HG03159 (cell line): ENCODE measurements around the gene CCR5AS.
"Not testable (repeated sequence)": the region's sequence is repeated elsewhere in the genome, so short reads cannot be mapped to it uniquely, and the experiment has no call there.

Experiments used
- ATAC-seq: cut with Tn5 transposase; IDR thresholded peaks from one replicate; pipeline ENCODE4 v1.9.1; 2021; ENCODE audit warnings: mild to moderate bottlenecking, moderate library complexity; ENCODE audit not compliant: unreplicated experiment

Gene CCR5AS

GRCh38 chr3:46429671-46430070 is 22.8 kb upstream of the CCR5AS start:
- ATAC-seq = no peak

GRCh38 chr3:46429250-46429649 is 22.4 kb upstream of the CCR5AS start:
- ATAC-seq = no peak

GRCh38 chr3:46427916-46428833 is 21.3 kb upstream of the CCR5AS start:
- ATAC-seq = no peak

- ATAC-seq = not testable (repeated sequence)
These were observed 20.5 kb upstream of the CCR5AS start for GRCh38 chr3:46427404-46427803.

GRCh38 chr3:46426476-46426875 is 19.6 kb upstream of the CCR5AS start:
- ATAC-seq = not testable (repeated sequence)

- no peak for ATAC-seq
These were observed 16.7 kb upstream of the CCR5AS start for GRCh38 chr3:46423588-46423987.

- ATAC-seq = no peak
These were observed 15.8 kb upstream of the CCR5AS start for GRCh38 chr3:46422617-46423016.

- no peak for ATAC-seq
These were observed 14.1 kb upstream of the CCR5AS start for GRCh38 chr3:46420931-46421330.

- no peak for ATAC-seq
These were observed 12.9 kb upstream of the CCR5AS start for GRCh38 chr3:46419816-46420215.

- no peak for ATAC-seq
These were observed 11.2 kb upstream of the CCR5AS start for GRCh38 chr3:46417841-46418611.

GRCh38 chr3:46416811-46417510 is 10.1 kb upstream of the CCR5AS start:
- ATAC-seq = no peak

GRCh38 chr3:46416125-46416810 is 9.4 kb upstream of the CCR5AS start:
- no peak for ATAC-seq

- no peak for ATAC-seq
These were observed 7.9 kb upstream of the CCR5AS start for GRCh38 chr3:46414739-46415138.

GRCh38 chr3:46413951-46414350 is 7.1 kb upstream of the CCR5AS start:
- ATAC-seq = no peak

- no peak for ATAC-seq
These were observed 6.0 kb upstream of the CCR5AS start for GRCh38 chr3:46412786-46413298.

- no peak for ATAC-seq
These were observed 4.4 kb upstream of the CCR5AS start for GRCh38 chr3:46411271-46411670.

- ATAC-seq = no peak
These were observed 3.8 kb upstream of the CCR5AS start for GRCh38 chr3:46410669-46411068.

GRCh38 chr3:46409739-46410489 is 3.0 kb upstream of the CCR5AS start:
- ATAC-seq = no peak

- no peak for ATAC-seq
These were observed 2.0 kb upstream of the CCR5AS start for GRCh38 chr3:46408853-46409252.

- no peak for ATAC-seq
These were observed 1.1 kb upstream of the CCR5AS start for GRCh38 chr3:46407970-46408369.
